WTC11 (cell line): Measurements from ENCODE around the gene BEGAIN.

Experiments used
- CTCF ChIP-seq: fragments of 200-600 bp; IDR thresholded peaks from 2 replicates; pipeline ENCODE4 v1.8.0; 2022; ENCODE audit warnings: antibody characterized with exemption
- MAX ChIP-seq: sonication (generic); formaldehyde crosslinking; IDR thresholded peaks from 2 replicates; pipeline ENCODE4 v1.8.0; 2022; ENCODE audit warnings: mild to moderate bottlenecking, missing genetic modification reagents
- NFYB ChIP-seq: sonication (generic); formaldehyde crosslinking; conservative IDR thresholded peaks from 2 replicates; pipeline ENCODE4 v1.8.0; 2022; ENCODE audit warnings: low read depth, missing genetic modification reagents
- RELA ChIP-seq: sonication (generic); formaldehyde crosslinking; IDR thresholded peaks from 2 replicates; pipeline ENCODE4 v1.8.1; 2022; ENCODE audit warnings: missing genetic modification reagents, mild to moderate bottlenecking, borderline replicate concordance
- TCF7 ChIP-seq: sonication (generic); formaldehyde crosslinking; IDR thresholded peaks from 2 replicates; pipeline ENCODE4 v1.8.0; 2022; ENCODE audit warnings: mild to moderate bottlenecking, low read depth, missing genetic modification reagents, moderate library complexity
- USF2 ChIP-seq: sonication (generic); formaldehyde crosslinking; IDR thresholded peaks from 2 replicates; pipeline ENCODE4 v1.8.1; 2023; ENCODE audit warnings: mild to moderate bottlenecking, missing genetic modification reagents, moderate library complexity
- ZNF121 ChIP-seq: sonication (generic); formaldehyde crosslinking; IDR thresholded peaks from 2 replicates; pipeline ENCODE4 v1.8.0; 2023; ENCODE audit warnings: missing genetic modification reagents

- TF ChIP-seq TCF7 (no peak), RELA (no peak), NFYB (CRISPR knock-in tag) (no peak), CTCF (no peak), USF2 (CRISPR knock-in tag) (no peak), MAX (CRISPR knock-in tag) (no peak), ZNF121 (no peak)
These were observed 63.4 kb downstream of the BEGAIN start for GRCh38 chr14:100523843-100524169.
